ENCODE measurements around the gene ZNF512B.
"Not testable (repeated sequence)": the region's sequence is repeated elsewhere in the genome, so short reads cannot be mapped to it uniquely, and the experiment has no call there.

Gene ZNF512B

DNA sequence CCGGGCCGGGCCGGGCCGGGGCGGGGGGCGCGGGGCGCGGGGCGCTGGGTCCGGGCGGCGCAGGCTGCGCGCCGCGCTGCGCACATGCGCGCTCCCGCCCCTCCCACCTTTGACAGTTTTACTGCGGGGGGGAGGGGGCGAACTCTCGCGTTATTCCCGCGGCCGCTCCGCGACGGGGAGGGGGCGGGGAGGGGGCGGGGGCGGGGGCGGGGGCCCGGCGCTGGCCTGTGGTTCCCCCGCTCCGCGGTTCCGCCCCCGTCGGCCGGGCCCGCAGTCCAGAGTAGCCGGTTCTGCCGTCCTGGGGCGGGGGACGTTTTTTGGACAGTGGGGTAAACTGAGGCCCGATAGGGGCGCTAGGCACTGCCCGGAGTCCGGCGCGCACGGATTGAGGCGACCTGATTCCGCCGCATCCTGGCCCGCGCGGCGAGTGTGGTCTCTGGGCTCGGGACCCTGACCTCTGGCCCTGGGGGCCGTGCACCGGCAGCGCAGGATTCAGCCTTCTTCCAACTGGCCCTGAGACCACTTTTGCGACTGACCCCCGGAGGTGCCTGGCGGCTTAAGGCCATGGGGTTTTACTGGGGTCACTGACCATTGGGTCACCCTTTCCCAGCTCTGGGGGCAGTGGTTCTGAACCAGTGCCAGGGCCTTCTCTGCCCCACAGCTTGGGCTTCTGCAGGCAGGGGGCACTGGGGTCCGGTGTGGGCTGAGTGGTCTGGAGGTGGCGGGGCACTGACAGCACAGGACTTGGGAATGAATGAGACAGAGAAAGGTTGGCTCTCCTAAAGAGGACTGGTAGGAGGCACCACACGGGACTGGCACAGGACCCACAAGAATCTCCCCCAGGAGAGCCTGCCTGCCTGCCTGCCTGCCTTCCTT, at the start of gene ZNF512B:
Gene ZNF512B (minus strand): TSS at position 93 of the 876 bp plus-strand sequence. CDS start 1,980 bp downstream, outside the sequence.
- DNase-seq, result peak; percentile 81

GRCh38 chr20:64015635-64016034, 45.9 kb upstream of the ZNF512B start:
- no peak for DNase-seq

- not testable (repeated sequence) for DNase-seq
These were observed 42.8 kb upstream of the ZNF512B start for GRCh38 chr20:64012385-64013154.

GRCh38 chr20:64011366-64011779, 41.6 kb upstream of the ZNF512B start:
- DNase-seq, result no peak

DNA sequence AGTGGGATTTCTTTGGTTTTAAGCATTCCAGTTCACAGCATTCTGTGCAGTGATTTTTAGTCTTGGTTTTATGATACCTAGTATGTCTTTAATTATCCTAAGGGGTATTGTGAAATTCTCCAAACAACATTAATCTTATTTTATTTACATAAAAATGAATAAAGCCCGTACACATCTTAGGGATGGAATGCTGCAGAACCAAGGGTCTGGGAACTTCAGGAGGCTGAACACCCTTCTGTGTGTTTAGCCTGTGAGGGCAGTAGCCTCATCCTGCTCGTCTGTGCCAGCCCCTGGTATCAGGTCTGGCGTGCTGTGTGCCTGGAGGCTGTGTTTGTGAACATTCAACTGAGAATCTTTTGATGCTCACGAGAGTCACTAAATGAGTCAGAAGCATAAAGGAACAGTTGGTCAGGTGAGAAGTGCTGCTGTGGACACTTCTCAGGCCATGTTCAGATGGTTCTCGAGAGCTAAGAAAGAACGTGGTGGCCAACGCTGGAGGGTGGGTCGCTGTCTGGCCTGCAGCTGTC, 41.0 kb upstream of the ZNF512B start:
- no peak for DNase-seq

DNA sequence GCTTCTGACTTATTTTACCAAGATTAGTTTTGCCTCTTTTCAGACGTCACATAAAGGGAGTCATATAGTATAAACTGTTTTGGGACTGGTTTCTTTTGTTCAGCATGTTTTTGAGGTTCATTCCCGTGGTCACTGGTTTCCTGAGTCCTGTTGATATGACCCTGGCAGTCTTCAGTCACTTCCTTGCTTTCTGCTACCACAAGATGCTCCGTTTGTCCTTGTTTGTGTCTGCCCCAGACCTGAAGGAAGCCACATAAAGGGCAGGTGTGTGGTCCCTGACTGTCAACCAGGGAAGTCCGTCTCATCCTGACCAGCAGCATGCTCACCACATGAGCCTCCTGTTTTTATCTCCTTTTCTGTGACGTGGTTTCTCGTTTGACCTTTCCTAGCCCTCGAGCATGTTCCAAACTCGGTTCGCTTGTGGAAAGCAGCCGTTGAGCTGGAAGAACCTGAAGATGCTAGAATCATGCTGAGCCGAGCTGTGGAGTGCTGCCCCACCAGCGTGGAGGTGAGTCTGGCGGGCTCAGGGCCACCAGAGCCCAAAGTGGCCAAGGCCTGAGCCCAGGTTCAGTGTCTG, 40.2 kb upstream of the ZNF512B start:
- no peak for DNase-seq

DNA sequence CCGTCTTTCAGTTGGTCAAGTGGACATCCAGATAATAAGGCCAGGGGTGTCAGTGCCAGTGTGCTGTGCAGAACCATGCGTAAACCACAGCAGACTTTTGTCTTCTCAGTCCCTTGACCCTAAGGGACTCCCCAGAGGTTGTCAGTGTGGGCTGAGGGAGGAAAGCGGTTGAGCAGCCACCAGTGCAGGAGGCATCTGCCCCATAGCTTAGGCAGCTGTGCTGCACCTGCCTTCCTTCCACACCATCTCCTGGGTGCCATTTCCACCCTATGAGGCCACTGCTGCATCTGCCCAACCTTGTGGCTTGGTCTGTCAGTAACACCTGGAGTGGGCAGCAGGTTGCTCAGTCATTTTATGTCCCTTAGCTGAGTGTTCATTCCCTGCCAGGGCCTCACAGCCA, 37.2 kb upstream of the ZNF512B start:
- DNase-seq, result no peak

- DNase-seq, result no peak
These were observed 36.8 kb upstream of the ZNF512B start for GRCh38 chr20:64006490-64006889.

GRCh38 chr20:64005394-64005793, 35.7 kb upstream of the ZNF512B start:
- no peak for DNase-seq

DNA sequence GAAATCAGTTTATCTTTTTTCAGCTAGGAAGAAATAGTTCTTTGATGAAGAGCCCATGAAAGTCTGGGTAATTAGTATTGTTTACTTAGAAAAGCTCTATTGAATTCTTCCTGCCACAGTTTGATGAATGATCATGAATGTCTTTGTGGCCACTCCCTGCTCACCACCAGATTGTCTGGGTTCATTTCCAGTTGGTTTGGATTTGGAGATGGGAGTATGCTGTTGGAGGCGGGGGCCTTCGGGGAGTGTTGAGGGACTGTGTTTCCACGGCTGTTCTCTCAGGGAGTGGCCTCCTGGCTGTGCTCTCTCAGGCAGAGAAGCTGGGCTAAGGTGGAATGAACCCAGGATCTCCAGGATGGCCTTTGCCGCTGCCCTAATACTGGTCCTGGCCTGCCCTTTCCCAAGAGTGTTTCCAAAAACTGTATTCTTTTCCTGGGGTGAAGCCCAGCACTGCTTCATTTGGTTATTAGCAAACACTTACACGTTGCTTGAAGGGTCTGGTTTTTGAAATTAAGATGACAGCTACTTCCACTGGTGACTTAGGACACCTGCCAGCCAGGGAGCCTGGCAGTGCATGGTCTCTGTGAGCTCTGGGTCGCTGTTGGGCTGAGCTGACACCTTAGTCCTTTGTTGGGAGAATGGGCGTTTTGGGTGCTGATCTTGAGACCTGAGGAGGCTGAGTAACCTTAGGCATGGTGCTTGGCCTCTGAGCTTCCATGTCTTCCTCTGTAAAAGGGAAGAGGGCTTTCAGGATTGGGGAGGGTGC, 34.4 kb upstream of the ZNF512B start:
- DNase-seq, result no peak

- no peak for DNase-seq
These were observed 31.9 kb upstream of the ZNF512B start for GRCh38 chr20:64001607-64002011.

- no peak for DNase-seq
These were observed 31.2 kb upstream of the ZNF512B start for GRCh38 chr20:64000906-64001305.

DNA sequence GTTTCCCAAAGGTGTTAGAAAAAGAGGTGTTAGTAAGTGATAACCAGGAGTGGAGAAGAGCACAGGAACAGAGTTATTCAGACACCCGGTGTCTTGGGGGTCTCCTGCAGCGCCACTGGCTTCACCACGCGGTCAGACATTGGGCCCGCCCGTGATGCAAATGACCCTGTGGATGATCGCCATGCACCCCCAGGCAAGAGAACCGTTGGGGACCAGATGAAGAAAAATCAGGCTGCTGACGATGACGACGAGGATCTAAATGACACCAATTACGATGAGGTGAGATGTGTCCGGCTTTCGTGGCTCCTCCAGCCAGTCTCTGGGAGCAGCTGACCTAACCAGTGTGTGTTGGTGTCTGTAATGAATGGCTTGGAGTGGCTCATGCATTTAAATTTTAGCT, 13.2 kb upstream of the ZNF512B start:
- DNase-seq, result no peak

DNA sequence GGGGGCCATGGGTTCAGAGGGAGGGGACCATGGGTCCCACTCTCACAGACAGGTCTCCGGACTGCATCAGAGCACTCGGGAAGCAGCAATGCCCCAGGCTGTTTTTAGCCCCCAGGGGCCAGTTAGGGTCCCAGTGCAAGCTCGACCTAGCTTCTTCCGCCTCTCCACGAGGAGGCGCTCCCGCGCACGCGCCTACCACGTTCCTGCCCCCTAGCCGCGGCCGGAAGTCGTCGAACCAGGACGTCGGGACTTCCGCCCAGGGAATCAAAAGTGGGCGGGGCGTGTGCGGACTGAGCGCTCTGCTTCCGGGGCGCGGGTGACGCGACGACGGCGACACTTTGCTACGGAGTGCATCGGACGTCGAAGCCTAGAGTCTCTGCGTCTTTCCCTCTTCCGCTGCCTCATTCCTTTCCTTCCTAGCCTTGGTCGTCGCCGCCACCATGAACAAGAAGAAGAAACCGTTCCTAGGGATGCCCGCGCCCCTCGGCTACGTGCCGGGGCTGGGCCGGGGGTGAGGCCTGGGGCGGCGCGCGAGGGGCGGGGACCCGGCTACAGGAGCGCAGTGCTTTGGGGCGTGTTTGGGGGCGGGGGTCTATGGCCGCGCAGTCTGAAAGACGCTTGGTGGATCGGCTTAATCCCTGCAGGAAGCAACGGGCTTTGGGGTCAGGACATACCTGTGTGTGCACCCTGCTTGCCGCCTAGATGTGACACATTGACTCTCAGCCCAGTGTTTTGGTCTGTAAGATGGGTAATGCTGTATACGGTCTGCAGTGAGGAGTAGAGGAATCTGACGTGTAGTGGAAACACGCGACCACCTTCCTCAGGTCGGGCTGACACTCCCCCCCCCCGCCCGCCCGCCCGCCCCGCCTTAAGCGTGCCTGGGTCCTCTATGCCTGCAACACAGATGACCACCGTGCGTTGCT, 11.3 kb upstream of the ZNF512B start, which contains the start of gene PRPF6:
Gene PRPF6 (plus strand): TSS at position 327 of the 923 bp plus-strand sequence. CDS start 114 bp downstream, at position 441.
- DNase-seq, result peak; percentile 95

- no peak for DNase-seq
These were observed 10.6 kb upstream of the ZNF512B start for GRCh38 chr20:63980317-63980805.

- DNase-seq, result peak; percentile 88
These were observed 10.0 kb upstream of the ZNF512B start, which contains the start of gene SAMD10 for GRCh38 chr20:63979557-63980316. Gene SAMD10 (minus strand): TSS chr20:63979642. CDS start chr20:63979467, 175 bp downstream.

DNA sequence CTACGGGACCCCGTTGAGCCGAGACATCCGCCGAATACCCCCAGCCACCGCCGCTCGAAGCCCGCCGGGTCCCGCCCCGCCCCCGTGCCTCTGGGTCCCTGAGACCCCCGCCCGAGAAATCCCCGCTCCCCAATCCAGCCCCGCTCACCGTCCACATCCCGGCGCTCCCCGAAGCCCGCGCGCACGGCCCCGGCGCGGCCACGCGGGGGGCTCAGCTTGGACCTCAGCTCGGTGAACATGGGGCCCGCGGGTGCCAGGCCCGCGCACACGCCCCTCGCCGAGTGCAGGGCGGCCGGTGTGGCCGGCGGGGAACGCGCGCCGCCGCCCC, 9.5 kb upstream of the ZNF512B start:
- DNase-seq, result peak; percentile 29

DNA sequence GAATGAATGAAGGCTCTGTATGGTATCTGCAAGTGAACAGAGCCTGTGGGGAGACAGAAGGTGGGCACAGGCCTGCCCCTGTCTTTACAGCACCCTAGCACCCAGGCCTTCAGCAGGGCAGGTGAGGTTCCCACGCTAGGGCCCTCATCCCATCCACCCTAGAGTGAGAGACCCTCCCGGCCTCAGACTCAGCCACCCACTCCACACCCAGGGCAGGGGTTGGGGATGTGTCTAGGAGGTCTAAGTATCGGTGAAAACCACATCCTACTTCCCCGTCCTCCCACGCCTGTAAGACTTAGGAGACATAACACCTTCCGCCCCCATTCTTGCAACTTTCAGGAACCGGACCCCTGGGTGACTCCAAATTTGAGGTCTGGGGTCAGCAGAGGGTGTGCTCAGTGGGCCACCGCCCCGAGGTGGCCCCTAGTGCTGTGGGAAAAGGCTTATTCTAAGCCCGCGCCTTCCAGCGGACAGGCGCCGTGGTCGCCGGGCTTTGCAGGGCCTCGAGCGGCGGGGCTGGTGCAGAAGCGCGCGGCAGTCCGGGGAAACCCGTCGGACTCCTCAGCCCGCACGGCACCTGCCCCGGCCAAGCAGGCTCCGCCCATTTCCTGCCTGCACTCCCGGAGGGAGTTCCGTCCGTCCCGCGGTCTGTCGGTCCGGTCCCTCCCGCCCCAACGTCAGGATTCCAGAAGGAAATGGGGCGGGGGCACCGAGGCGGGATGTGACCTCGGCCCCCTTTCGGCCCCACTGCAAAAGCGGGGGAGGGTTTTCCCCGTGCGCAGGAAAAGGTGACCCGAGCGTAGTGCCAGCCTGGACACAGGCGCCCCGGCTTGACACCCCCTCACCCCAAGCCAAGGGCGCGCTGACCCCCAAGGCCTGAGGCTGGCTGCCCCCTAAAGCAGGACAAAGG, 8.8 kb upstream of the ZNF512B start:
- DNase-seq, result peak; percentile 70

DNA sequence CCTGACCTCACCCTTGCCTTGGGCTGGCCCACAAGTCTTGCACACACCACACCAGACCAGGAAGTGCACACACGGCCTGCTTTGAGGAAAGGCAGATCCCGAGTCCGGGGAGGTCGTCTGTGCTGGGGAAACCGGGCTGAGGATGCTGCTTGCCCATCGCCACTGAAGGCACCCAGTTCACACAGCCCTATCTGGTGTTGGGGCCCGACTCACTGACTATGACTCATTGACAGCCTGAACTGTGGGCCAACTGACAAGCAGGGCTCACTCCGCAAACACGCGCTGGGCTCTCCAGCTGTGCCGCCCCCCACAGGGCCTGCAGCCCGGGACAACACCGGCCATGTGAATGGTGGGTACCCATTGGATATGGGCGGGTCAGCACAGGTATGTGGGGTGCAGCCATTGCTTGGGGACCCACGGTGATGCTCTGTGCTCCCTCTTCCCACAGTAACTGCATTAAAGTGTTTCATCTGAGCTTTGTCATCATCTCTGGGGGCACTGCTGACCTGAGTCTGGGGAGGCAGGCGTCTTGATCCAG, 8.1 kb upstream of the ZNF512B start:
- DNase-seq, result no peak

All from right hindlimb (tissue), 1 donor.